DLD1 (cell line): ENCODE data around the gene ZNF519.
"Not testable (repeated sequence)": the region's sequence is repeated elsewhere in the genome, so short reads cannot be mapped to it uniquely, and the experiment has no call there.

Source experiments
- in situ Hi-C: cut with HindIII; loops from 2 replicates; pipeline ENCODE4 v1.10.0; 2017; ENCODE audit warnings: low sequenced_read_pairs

Gene ZNF519

DNA sequence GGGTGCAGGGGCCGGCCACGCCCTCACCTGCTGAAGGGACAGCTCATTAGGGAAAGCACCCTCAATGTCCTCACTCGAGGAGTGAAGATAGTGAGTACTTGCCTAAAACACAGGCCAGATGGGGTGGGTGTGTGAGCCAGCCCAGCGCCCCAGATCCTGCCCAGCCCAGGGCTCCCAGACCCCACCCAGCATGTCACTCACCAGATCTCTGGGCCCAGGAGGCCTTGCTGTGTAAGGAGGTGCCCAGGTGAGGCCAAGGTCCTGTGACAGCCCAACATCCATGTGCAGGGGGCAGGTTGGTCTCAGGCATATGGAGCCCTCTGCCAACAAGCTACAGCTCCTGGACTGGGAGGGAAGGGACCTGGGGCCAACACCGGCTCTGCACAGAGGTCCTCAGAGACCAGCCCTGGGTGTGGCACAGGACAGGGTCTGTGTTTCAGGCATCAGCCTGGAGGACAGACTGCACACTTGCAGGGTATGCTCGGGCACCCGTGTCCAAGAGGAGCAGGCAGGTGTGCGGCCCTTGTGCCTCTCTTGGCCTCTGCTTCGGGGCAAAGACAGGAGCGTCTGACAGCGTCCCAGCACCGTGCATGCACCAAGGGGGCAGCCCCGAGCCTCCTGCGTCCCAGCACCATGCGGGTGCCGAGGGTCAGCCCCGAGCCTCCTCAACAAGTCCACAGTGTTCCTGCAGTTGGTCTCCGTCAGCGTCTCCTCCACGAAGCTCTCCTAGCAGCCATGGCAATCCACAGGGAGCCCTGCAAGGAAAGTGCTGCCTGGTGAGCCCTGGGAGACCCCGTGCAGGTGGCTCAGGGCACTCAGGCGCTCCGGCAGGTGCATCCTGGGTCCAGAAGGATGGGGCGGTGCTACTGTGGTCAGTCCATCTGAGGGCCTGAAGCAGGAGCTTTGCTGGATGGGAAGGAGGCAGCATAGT is 16.0 kb upstream of the ZNF519 start:
- in situ Hi-C loops, result not testable (repeated sequence)

DNA sequence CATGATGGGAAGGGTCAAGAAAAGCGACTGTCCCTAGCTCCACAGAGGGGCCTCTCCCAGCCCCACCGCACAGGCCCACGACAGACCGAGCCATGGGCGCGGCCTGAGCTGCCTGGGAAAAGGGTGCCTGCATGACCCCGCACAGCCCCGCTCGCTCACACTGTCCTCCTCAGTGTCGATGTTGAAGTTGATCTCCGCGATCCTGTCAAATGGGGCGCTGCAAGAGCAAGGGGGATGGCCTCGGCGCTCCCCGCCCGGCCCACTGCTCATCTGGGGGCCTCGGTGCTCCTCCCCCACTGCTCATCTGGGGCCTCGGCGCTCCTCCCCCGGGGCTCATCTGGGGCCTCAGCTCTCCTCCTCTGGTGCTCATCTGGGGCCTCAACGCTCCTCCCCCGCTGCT is 14.5 kb upstream of the ZNF519 start:
- in situ Hi-C loops, result not testable (repeated sequence)

DNA sequence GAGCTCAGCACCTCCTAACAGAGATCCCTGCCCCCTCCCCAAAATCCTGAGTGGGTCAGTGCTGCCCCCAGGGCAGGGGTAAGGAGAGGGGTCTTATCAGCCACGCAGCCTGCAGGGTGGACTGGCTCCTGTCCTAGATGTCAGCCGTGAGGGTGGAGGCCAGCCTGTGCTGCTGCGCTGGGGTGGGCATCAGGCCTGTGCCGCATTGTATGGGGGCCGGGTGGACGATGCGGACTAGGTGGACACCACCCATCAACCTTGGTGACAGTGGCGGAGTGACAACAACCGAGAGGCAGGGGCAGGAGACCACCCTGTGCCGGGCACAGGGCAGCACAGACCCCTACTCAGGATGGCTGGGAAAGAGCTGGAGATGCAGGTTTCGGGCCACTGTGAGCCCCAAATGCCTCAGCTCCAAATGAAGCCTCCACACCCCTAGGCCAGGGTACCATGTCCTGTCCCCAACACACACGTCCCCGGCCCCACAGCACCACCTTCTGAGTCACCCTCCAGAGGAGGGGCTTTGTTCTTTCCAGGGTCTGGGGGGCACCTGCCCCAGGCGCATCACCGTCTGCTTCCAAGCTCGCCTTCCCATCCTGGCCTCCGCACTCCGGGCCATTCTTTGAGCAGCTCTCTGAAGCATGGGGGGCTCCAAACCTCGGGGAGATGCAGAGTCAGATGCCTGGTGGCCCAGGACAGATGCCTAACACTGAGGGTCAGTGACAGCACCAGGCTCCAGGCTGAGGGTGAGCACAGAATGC is 13.5 kb upstream of the ZNF519 start:
- in situ Hi-C loops, result not testable (repeated sequence)

DNA sequence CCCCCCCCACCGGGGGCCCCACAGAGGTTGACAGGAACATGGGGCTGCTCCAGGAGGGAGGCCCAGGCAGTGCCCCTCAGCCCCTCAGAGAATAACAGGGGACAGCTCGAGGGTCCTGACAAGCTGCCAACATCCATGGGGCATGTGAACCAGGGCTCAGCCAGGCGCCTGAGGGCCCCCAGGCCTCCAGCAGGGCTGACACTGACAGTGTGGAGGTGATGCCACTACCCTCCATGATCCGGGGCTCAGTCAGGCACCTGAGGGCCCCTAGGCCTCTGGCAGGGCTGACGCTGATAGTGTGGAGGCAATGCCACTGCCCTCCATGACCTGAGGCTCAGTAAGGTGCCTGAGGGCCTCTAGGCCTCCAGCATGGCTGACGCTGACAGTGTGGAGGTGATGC is 12.8 kb upstream of the ZNF519 start:
- in situ Hi-C loops, result not testable (repeated sequence)

DNA sequence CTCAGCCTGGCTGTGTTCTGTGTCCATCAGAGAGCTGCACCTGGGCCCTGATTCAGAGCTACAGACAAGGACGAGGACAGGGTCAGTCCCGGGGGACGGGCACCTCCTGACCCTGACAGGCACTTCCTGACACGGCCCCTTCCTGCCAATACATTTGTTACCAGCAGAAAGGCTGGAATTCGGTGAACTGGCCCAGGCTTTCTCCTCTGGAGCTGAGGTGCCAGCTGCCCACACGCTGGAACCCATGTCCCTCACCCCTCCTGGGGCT is 12.3 kb upstream of the ZNF519 start:
- in situ Hi-C loops, result no loop called here

DNA sequence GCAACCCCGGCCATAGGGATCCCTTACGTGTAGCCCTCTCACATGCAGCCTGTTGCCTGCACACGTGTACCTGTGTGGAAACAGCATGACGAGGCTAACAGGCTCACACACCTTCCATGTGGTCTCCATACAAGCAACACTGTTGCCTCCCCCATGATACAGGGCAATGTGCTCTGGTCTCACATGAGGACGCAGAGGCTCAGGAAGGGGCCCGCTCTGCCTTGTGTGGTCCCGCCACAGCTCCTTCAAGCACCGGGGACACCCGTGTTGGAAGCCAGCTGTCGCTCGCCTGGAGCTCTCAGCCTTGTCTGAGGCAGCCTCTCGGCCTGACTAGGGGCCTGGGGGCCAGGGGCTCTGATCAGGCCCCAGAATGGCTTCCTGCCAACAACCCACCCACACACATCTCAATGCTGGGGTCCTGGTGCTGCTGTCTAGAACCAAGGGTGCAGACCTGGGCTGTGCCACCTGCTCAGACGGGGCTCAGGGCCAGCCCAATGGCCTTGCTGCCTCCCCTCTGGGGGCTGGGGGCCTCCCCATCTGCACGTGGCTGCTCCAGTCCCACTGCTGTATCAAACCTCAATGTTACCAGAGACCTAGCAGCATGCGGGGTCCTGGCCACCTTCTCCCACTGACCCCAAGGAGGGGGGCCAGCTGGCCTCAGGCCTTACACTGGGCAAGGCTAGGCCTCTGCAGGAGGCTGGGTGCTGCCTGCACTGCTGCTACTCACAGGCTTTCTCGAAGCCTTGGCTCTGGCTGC is 11.8 kb upstream of the ZNF519 start:
- in situ Hi-C loops, result not testable (repeated sequence)

DNA sequence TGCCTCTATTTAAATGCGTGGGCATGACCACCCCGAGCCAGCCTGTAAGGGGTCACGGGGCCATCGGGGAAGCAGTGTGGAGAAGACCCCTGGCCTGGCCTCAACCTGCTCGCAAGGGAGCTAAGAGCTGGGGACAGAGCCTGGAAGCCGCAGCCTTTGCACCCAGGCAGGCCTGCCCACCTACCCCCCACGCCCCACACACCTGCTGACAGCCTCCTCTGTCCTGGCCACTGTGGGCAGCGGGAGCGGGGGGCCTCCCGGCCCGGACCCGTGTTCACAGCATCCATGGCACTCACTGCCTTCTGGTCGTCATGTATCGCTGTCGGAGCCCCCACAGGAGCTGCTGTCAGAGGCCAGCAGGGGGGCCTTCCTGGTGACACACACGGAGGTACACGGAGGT is 11.2 kb upstream of the ZNF519 start:
- in situ Hi-C loops, result not testable (repeated sequence)

DNA sequence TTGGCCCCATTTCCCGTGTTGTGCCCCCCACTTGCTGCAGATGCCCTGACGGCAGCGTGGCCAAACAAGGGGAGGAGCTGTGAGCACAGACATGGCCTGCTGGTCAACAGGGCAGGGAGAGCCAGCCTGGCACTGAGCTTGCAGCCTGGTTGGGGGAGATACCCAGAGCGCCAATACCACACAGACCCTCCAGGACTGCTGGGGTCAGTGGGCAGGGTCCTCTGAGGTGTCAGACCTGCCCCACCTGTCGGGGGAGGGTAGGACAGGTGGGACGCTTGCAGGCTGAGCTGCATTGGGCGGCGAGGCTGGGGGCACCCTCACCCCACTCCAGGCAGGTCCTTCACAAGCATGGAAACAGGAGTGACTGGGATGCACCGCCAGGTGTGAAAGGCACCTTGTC is 9.9 kb upstream of the ZNF519 start:
- in situ Hi-C loops, result not testable (repeated sequence)

DNA sequence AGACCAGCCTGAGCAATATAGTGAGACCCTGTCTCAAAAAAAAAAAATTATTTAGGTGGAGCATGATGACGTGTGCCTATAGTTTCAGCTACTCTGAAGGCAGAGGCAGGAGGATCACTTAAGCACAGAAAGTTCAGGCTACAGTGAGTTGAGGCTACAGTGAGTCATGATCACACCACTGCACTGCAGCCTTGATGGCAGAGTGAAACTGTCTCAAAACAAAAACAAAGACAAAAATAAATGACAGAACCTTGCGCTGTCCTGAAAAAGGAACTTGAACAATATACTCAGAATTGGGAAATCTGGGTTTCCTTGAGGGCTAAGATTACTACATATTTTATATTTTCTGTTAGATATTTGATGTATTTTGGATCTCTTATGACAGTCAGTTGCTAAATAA is 7.3 kb upstream of the ZNF519 start:
- in situ Hi-C loops, result not testable (repeated sequence)

DNA sequence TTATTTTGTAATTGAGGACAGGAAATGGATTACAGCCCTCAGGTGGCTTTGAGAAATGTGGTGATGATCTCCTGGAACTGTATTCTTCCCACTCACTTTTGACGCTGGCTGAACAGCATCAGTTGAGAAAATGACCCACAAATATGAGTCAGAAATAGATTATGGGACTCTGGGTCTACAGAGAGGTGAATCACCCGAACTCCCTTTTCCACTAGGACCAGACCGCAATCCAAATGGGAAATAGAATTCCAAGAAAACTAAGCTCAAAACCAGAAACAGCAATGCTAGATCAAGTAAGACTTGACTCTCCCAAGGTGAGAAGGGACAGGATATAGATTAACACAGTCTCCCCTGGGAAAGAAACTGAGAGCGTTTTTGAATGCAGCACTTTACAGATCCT is 5.7 kb upstream of the ZNF519 start:
- in situ Hi-C loops, result not testable (repeated sequence)

DNA sequence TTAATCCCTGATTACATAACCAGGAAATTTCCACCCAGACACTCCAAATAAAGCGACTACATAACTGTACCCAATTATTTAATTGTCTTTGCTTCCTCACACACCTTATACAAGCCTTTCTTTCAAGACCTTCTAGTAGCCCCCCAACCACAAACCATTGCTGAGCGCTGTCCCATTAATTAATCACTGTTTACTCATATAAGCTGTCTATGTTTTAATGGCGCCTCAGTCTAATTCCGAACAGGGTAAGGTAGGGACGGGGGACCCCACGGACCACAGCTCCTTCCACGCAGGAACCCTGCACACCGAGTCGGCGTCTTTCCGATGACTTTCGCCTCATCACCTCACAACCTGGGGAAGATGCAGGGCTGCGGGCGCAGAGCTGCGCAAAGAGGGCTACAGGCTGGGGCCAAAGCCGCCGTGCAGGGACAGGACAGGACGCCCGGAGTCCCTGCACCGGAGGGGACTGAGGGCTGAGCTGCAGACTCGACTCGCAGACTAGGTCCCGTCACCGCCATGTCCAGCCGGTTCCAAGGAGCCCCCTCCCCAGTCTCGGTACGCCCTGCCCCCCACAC is 452 bp downstream of the ZNF519 start:
- in situ Hi-C loops, result not testable (repeated sequence)

DNA sequence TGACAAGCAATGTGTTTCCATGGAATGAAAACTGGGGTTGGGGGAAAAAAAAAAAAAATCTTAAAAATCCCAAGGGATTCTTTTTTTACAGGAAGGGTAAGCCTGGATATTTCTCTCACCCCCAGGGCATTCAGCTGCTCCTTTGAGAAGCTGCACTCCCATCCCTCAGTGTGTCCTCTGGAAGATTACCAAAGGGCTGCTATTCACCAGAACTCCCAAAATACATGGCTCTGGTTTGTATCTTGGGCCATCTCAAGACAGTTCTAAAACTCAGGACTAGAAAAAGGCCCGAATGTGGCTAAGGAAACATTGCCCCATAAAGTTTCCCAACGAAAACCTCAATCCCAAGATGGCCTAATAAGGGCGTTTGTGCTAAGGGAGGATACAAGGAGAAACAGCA is 1.4 kb downstream of the ZNF519 start:
- in situ Hi-C loops, result not testable (repeated sequence)

DNA sequence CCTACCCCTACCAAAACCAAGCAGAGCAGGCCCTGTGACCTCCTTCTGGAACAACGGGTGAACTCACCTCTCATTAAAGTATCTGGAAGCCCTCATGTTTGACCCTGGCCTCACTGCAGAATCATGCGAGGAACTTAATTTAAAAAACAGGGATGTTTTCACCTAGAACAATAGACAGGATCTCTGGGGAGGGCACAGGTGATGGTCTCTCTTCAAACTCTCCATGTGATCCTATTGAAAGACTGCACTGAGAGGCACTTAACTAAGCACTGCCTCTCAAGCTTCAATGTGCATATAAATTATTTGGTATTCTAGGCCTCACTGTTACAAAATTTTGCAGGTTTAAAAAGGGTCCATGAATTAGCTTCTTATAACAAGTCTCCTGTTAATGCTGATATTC is 7.5 kb downstream of the ZNF519 start:
- in situ Hi-C loops, result no loop called here

DNA sequence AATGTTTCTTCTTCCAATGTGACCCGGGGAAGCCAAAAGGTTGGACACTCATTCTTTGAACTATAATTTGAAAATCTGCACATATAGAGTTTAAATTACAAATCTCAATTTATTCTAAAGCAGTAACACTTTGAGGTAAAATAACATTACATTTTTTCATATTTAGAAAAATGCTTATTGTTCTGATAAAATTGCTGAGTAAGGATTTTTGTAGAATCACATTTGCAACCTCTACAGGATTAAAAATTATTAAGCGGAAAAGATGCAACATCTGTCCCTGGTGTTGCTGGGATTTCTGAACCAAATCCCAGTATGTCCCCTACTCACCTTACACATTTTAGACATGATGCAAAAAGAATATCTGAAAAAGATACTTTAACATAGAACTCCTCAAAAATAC is 10.1 kb downstream of the ZNF519 start:
- in situ Hi-C loops, result no loop called here

DNA sequence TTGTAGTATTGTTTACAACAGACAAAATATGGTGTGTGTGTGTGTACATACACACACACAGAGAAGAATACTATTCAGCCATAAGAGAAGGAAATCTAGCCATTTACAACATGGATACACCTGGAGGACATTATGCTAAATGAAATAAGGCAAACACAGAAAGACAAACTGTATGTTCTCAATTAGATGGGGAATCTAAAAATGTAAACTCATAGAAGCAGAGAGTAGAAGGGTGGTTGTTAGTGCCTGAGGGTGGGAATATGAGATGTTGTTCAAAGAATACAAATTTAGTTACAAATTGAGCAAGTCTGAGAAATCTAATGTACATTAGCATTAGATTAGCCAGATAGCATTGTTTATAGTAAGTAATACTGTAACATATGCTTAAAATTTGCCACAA is 11.3 kb downstream of the ZNF519 start:
- in situ Hi-C loops, result no loop called here

DNA sequence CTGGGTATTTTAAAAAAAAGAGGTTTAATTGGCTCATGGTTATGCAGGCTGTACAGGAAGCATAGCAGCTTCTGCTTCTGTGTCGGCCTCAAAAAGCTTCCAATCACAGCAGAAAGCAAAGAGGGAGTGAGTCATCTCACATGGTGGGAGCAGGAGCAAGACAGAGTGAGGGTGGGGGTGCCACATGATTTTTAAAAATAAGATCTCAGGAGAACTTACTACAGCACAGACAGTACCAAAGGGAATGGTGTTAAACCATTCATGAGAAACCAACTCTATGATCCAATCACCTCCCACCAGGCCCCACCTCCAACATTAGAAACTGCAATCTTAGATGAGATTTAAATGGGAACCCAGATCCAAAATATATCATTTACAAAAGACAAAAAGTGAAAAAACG is 14.6 kb downstream of the ZNF519 start:
- in situ Hi-C loops, result no loop called here

DNA sequence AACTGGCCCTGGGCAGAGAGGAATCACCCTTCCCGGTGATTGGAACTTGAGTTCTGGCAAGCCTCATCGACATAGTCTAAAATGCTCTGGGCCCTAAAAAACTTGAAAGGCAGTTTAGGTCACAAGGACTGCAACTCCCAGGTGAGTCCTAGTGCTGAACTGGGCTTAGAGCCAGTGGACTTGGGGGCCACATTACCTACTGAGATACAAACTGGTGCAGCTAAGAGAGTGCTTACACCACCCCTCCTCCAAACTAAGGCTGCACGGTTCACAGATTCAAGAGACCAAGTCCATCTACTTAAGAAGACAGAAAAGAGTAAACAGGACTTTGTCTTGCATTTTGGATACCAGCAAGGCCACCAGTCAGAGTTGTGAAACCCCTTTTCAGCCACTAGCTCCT is 25.3 kb downstream of the ZNF519 start:
- in situ Hi-C loops, result no loop called here

DNA sequence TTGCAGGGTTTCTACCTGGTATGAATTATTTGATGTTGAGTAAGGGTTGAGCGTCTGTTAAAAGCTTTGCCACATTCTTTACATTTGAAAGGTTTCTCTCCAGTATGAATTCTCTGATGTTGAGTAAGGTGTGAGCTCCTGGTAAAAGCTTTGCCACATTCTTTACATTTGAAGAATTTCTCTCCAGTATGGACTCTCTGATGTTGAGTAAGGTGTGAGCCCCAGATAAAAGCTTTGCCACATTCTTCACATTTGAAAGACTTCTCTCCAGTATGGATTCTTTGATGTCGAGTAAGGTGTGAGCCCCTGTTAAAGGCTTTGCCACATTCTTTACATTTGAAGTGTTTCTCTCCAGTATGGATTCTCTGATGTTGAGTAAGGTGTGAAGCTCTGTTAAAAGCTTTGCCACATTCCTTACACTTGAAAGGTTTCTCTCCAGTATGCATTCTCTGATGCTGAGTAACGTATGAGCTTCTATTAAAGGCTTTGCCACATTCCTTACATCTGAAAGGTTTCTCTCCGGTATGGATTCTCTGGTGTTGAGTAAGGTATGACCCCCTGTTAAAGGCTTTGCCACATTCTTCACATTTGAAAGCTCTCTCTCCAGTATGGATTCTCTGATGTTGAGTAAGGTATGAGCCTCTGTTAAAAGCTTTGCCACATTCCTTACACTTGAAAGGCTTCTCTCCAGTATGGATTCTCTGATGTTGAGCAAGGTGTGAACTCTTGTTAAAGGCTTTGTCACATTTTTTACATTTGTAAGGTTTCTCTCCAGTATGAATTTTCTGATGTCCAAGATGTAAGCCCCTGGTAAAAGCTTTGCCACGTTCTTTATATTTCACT is 27.1 kb downstream of the ZNF519 start:
- in situ Hi-C loops, result no loop called here

DNA sequence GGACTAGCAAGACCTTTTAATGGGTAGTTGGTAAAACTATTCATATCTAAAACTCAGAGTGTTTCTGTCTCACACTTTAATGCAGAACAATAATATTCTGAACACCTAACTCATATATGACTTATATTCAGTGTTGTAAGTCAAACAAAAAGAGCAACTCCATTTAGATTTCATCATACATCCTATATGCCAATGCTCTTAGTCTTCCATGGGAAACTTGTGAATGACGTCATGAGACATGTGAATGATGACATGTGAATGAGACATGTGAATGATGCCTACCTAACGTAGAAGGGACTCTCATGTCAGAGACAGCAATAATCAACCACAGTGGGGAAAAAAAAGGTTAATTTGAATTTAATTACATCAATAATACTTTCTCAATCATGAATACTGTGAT is 28.0 kb downstream of the ZNF519 start:
- in situ Hi-C loops, result no loop called here

DNA sequence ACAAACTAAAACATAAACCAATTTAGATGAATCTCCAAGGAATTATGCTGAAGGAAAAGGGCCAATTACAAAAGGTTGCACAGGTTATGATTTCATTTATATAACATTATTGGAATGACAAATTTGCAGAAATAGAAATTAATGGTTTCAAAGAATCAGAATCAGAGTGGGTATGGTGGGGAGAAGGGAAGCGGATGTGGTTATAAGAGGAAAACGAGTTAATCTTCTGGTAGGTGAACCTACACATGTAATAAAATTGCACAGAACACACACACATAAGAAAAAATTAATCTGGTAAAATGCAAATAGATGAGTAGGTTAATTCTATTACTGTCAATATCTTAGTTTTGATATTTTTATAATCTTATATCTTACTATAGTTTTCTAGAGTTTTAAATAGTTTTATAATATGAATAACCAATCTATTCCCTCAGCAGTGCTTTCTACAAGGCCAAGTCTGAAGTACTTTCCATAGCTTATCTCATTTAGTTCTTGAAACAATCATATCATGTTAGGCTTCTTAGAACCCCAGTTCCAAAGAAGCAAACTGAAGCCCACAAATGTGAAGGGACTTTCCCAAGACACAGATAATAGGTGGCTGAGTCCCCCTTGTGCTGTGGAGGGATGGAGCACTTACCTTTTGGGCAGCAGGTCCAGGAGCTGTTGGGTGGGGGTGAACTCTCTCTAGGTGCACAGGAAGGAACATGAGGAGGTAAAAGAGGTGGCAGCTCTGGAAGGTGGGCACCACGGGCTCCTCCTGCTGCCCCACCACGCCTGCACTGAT is 31.5 kb downstream of the ZNF519 start:
- in situ Hi-C loops, result no loop called here
